ENCODE data around the gene LSM12.
A peak's percentile ranks its signal among the peaks of the same experiment; 100 is the strongest.
"Not testable (repeated sequence)": the region's sequence is repeated elsewhere in the genome, so short reads cannot be mapped to it uniquely, and the experiment has no call there.

The LSM12 gene

GRCh38 chr17:44075598-44076293, 9.3 kb upstream of the LSM12 start:
- DNase-seq = no peak

- DNase-seq = no peak
These were observed 8.4 kb upstream of the LSM12 start for GRCh38 chr17:44074911-44075285.

DNA sequence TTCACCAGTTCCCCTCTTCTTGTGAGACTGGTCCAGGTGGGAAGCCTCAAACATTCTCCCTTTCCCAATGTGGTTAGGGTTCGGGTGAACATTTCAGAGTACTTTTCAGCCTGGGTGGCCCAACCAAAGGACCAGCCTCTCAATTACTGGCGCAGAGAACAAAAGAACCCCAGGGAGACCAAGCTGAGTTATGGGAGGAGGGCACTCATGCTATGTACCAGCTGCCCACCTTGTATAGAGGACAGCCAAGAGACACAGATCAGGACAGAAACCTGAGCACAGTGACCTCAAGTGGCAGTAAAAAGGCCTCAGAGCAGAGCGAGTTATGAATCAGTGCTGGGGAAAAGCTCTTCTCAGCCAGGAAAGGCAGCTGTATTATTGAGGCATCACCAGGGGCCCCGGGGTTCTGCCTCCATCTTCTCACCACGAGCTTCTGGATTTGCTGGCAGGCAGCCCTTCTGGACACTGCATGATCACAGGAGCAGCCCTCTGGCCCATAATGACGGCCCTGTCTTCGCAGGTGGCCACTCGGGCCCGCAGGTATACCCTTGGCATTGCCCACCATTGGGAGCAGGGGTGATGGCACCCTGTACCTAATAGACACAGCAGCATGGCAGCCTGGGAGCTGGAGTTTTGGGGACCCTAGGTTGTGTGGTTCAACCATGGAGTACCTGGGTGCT, 7.9 kb upstream of the LSM12 start:
- no peak for DNase-seq

DNA sequence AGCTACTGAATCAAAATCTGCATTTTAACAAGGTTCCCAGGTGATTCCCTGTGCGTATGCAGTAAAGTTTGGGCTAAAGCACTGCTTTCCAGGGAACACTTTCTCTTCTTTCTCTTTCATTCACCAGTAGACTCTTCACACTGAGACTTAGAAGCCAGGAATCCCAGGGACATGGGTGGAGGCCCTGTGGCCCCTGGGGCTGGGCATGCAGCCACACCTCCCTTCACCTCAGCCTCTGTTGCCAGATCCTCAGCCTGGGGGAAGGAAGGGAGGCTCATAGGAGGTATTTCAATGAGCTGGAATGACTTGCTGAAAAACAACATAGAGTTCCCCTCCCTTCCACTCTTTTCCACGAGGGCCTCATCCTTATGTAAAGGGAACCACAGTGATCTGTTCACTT, 5.3 kb upstream of the LSM12 start:
- no peak for DNase-seq

DNA sequence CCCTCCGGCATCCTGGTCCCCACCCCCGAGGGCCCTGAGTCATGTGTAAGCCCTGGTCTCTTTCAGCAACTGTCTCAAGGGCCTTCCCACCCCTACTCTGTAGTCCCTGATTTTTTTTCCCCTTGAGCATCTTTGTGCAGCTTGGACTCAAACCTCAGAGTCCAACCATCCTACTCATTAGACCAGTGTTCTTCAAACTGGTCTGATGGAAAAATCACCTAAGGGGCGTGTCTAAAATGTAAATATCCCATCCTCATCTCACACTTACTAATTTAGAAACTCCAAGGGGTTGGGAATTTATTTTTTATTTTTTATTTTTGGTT, 4.7 kb upstream of the LSM12 start:
- DNase-seq = peak; percentile 71

GRCh38 chr17:44070455-44071197, 4.2 kb upstream of the LSM12 start, which contains the start of gene G6PC3:
Gene G6PC3, plus strand, starts transcription at chr17:44070735. Its CDS starts 231 bp downstream, at chr17:44070966.
- peak; percentile 85 for DNase-seq

- no peak for DNase-seq
These were observed 3.5 kb upstream of the LSM12 start for GRCh38 chr17:44069974-44070454.

- DNase-seq = no peak
These were observed 1.1 kb upstream of the LSM12 start for GRCh38 chr17:44067545-44067940.

DNA sequence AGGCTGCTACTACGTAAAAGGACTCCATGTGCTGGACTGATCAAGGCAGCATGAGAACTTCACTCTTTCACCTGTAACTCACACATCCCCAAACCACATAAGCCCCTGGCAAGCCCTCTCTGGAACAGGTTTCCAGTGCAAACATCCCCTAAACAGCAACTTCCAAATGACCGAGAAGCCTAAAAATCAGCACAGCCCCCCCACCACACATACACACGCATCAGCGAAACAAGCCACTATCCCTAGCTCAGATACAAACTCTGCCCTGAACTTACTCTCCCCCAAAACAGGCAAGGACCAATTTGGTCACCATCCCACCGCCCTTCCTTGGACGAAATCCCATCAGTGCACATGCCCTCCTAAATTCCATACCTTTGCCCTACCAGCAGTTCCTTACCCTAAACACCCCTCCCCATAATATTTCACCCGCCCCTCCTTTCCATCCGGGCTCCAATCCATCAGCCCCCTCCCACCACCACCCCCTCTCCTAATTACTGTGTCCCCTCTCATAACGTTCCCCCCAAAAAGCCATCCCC, 735 bp downstream of the LSM12 start:
- DNase-seq = peak; percentile 8

DNA sequence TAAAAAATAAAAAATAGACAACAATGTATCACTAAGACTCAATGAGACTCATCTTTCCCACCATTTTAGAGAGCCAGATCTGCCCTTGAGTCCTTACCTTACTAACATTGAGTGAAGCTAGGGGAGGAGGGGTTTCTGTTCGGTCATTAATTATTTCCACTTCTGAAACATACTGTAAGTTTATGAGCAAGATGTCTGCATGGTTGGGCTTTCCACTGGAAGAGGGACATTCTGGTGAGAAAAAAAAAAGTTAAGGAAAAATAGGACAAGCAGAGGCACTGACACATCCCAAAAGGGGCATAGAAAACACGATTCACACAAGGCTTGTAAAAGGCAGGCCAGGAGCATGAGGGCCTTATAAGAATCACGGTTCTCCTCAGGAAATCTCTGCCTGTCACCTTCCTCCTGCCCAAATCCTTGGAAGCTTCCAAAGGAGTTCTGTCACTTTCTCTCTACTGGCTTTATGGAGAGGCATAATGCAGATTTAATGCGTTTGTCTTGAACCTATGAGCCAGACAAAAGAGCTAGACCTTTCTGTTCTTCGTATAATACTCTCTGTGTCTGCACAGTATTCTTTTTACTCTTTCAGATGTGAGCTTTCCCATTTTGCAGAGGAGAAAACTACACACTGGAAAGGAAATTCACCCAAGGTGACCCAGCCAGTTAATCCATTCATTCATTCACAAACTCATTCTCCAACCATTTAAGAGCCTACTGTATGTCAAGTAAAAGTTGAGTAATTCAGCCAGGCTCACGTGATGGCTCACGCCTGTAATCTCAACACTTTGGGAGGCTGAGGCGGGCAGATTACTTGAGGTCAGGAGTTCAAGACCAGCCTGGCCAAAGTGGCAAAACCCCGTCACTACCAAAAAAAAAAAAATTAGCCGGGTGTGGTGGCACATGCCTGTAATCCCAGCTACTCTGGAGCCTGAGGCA, 2.5 kb downstream of the LSM12 start:
- no peak for DNase-seq

- no peak for DNase-seq
These were observed 3.6 kb downstream of the LSM12 start for GRCh38 chr17:44062871-44063270.

- DNase-seq = no peak
These were observed 5.0 kb downstream of the LSM12 start for GRCh38 chr17:44061446-44061845.

DNA sequence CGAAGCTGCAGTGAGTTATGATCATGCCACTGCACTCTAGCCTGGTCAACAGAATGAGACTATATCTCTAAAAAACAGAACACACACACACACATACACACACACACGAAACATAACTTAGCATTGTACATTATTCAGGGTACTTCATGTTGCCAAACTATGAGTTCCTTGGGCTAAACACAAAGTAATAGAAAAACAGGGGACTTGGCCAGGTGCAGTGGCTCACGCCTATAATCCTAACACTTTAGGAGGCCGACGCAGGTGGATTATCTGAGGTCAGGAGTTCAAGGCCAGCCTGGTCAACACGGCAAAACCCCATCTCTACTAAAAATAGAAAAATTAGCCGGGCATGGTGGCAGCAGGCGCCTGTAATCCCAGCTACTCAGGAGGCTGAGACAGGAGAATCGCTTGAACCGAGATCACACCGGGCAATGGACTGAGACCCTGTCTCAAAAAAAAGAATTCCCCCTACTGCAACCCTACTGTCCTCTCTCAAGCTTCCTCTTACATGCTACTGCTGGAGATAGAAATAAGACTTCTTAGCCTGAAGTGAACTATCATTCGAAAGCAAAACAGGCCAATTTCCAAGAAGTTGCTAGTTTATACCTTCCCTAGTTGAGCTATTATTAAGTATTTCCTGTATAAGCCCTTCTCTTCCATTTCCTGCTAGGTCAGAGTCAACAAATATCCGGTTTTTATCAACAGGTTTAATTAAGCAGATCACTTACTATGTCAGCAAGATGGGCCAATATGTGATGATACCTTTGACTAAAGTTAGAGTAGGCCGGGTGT, 7.2 kb downstream of the LSM12 start:
- DNase-seq = no peak

GRCh38 chr17:44053125-44053872, 13.2 kb downstream of the LSM12 start:
- no peak for DNase-seq

- no peak for DNase-seq
These were observed 17.0 kb downstream of the LSM12 start for GRCh38 chr17:44049294-44050060.

- DNase-seq = not testable (repeated sequence)
These were observed 19.6 kb downstream of the LSM12 start for GRCh38 chr17:44046893-44047292.

- no peak for DNase-seq
These were observed 21.0 kb downstream of the LSM12 start for GRCh38 chr17:44045486-44045885.

DNA sequence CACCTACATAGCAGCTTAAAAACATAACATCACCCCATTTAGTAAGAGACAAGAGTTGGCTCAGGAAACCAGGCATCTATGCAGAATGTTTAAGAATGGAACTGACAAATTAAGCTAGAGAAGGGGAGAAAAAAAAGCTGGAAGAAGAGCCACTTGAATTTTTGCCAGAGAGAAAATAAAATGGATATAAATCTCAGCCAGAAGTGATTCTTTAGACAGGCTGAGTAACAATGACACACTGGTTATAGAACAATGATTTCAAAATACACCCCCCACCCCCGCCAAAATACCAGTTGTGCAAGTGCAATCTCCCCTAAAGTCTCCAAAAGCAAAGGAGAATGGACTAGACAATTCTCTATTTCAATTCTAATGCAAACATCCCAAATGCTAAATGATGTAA, 22.4 kb downstream of the LSM12 start:
- DNase-seq = no peak

GRCh38 chr17:44043272-44043696, 23.2 kb downstream of the LSM12 start:
- no peak for DNase-seq
